Measurements from ENCODE around the gene MIER2.

The MIER2 gene

GRCh38 chr19:306151-306900 lies 38.3 kb downstream of the MIER2 start:
- no peak for DNase-seq

GRCh38 chr19:305240-306150 lies 39.1 kb downstream of the MIER2 start:
- DNase-seq: no peak

DNA sequence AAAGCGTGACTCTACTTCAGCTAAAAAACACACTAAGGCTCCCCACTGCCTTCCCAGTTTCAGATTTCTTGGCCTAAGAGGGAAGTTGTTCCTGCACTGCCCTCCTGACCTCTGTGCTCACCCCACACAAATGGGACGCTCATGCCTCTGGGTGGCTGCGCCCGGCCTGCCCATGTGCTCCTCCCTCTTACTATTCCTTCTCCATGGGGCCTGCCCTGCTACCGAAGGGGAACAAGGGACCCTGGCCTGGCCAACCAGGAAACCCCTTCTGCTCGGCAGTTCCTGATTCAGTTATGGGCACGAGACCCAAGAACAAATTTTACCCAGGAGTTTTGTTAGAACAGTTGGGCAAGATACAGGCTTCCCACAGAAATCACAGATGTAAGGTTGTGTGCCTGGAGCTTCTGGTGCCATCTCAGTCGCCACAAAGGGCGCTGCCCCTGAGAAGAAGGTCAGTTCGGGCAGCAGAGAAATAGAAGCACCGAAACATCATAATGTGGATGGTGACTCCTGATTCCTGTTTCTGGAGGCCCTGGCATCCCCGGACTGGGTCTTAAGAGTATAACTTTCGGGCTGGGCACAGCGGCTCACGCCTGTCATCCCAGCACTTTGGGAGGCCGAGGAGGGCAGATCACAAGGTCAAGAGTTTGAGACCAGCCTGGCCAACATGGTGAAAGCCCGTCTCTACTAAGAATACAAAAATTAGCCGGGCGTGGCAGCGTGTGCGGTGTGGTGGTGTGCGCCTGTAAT lies 47.9 kb downstream of the MIER2 start:
- DNase-seq: no peak

GRCh38 chr19:295687-296370 lies 48.8 kb downstream of the MIER2 start:
- DNase-seq: no peak

DNA sequence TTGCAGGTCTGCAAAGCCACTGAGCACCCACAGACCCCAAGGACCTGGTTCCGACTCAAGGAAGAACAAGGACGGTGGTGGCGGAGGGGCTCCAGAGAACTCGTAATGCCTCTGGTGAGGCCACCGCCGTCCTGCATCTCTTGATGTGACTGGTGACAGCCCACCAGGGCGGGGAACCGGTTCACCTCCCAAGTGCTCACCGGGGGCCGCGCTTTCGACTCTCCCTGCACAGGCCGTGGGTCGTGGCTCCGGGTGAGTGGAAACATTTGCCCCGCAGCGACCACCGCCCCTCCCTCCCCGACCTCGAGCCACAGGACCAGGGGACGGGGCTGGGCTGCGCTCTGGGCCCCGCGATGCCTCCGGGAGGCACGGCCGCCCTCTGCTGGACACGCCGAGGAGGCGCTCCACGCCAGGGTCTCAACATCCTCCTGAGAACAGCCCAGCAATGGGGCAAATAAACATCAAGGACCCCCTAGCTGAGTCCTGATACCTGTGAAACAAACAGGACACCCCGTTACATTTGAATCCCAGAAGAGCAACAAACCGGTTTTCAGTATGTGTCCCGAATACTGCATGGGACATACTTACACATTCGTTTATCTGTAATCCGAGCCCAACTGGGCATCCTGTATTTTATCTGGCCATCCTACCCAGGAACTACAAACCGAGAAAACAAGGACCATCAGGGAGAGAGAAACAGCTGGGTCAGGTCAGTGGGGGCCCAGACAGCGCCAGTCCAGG lies 49.5 kb downstream of the MIER2 start:
- peak; percentile 66 for DNase-seq

DNA sequence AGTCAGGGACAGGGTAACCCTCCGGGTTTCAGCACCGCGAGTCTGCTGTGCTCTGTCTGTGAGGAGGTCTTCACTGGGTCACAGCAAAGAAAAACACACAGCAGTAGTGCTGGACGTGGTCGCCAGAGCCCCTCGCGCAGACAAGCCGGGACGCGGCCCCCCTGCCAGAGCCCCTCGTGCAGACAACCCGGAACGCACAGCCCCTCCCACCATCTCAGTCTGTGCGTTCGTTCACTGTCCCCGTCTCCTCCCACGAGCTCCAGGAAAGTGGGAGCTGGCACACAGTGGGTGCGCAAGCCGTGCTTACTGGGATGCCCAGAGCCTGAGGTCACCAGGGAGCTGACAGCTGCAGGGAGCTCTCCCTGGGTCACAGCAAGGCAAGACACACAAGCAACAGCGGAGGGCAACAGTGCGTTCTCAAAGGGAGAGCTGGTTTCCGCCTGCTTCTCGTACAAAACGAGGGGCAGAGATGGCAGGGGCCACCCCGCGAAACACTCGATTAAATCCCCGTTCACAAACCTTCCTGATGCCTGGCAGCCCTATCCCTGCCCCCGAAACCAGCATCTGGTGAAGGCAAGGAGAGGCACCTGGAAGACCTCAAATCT lies 50.2 kb downstream of the MIER2 start:
- no peak for DNase-seq

DNA sequence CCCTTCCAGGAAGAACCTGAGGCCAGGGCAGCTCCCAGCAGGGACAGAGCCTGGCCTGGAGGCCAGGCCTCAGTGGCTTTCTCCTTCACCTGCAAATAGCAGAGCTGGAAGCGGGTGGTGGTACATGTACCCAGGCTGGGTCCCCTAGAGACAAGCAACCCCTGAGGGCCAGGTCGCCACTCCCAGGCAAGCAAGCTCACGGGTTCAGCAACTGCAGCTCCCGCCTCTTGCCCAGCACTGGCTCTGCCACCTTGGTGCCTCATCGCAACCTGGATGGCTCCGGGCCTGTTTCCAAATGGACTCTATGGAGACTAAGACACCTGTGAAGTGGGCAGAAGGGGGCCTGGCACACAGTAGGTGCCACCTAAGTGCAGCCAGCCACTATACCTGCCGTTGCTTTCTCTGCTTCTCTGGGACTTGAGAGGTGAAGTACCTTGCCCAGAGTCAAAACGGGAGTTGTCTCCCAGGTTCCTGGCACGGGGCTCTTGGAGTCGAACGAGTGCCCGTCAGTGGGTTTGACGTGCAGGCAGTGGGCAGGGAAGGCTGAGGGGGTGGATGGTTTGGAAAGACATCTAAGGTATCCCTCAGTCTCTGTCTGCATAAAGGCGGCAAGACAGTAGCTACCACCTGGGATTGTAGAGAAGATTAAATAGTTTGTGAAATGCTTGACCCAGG lies 51.0 kb downstream of the MIER2 start:
- DNase-seq: no peak

DNA sequence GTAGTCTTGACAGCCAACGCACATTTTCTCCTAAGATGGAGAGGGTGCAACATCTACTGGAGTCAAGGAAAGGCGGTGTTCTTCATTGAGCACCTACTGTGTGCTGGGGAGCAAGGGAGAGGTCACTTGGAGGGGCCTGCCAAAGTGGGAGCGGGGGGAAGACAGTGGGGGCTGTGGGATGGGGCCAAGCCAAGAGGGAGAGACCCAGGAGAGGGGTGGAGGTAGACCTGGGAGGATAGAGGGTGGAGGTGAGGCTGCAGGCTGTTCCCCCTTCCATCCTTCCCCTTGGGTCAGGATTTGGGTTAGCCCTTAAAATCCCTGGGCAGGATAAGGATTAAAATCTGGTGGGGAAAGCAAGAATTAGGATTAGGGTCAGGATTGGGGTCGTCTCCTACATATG lies 51.6 kb downstream of the MIER2 start:
- DNase-seq: no peak

- DNase-seq: no peak
Observed at GRCh38 chr19:292281-292884, 52.2 kb downstream of the MIER2 start.

DNA sequence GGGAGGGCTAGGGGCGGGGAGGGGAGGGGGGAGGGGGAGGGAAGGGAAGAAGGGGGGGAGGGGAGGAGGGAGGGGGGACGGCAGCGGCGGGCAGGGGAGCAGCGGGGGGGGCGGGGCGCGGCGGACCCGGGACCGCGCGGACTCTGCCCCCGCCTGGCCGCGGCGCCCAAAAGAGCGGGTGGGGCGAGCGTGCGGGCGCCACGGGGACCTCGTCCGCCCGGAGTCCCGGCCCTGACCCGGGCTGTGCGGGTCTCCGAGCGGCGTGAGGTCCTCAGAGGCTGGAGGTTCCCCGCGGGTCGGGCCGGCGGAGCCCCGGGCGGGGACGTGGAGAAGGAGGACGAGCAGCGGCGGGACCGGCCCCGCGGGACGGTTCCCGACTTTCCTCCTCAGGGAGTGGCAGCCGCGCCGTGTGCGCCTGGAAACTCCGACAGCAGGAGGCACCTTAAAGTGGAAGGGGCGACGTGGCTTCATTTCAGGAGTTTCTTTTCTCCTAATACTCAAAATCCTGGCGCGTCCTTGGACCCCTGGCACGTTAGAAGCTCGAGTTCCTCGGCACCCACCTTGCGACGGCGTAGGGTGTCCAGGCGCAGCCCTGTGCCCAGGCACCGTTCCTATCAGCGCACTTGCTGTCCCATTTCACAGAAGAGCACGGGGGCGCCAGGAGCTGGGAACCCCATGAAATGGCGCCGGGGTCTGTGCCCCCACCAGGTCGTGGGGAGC lies 52.9 kb downstream of the MIER2 start:
- DNase-seq: no peak

DNA sequence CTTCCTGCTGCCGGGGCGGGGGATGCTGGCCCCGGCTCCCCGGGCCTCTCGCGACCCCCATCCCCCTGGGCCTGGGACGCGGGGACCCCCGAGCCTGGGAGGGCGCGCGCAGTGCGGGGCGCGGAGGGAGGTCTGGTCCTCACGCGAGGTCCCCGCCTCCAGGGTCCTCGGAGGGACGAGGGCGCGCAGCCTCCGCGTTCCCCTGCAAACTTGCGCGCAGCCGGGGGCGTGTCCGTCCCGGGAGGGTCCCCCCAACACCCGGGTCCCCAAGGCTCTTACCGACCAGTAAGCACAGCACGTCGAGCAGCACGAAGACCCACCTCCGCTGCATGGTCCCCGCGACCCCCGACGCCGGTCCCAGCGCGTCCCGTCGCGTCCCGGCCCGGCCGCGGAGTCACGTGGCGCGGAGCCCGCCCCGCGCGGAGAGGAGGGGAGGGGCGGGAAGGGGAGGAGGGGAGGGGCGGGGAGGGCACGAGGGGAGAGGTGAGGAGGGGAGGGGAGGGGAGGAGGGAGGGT lies 53.5 kb downstream of the MIER2 start, which contains the start of gene PLPP2:
Gene PLPP2, minus strand, starts transcription at position 398 of the 516 bp plus-strand sequence. Its CDS starts 67 bp downstream, at position 331.
- no peak for DNase-seq

DNA sequence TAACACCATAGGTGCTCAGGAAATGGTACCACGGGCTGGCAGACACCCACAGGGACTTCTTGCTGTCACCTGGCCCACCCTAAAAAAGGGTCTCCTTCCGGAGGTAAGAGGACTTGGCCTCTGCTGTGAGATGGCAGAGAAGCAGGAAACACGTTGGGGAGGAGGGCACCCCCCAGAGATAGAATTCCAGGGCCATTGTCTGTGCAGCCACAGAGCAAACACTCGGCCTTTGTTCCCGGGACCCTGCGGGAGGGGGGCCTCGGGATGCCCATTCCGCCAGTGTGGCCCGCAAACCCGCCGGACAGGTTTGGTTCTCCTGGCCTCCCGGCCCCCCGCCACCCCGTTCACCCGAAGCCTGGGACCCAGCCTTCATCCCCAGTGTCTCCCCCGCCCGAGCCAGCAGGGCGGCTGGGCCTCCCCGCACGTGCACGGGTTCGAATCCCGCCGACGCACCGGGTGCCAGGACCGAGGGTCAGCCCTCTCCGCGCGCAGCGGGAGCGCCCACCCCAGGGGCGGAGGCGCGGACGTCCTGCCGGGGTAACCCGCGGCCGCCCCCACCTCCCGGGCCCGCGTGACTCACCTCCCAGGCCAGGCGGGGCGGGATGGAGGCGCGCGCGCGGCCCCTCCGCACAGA lies 54.1 kb downstream of the MIER2 start:
- peak; percentile 21 for DNase-seq

DNA sequence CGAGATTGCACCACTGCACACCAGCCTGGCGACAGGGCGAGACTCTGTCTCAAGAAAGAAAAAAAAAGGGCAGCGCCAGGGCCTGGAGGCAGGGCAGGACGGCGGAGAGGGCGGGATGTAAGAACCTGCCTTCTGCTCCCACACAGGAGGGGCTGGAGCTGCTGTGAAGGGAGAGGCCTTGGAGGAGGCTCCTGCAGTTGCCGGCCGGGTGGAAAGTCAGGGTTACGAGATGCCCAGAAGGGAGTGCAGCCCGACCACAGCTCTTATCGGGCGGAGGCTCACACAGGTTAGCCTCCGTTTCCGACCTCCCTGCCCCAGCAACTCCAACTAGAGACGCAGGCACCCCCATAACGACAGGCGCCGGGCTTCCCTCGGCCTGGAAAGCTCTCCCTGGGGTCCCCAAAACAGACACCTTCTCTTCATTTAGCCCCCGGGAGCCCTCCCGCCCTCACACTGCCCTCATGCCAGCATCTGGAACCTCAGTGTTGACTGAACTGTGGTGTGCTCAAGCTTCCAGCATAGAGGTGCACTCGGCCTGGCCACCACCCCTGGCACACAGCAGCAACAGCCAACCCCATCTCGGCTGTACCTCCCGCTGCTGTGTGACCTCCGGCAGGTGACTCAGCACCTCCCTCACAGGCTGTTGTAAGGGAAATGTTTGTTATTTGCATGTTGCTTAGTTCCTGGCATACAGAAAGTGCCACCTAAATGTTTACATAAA lies 54.8 kb downstream of the MIER2 start:
- DNase-seq: peak; percentile 56

- no peak for DNase-seq
Observed at GRCh38 chr19:288911-289310, 55.7 kb downstream of the MIER2 start.

GRCh38 chr19:287381-287871 lies 57.2 kb downstream of the MIER2 start:
- DNase-seq: no peak

DNA sequence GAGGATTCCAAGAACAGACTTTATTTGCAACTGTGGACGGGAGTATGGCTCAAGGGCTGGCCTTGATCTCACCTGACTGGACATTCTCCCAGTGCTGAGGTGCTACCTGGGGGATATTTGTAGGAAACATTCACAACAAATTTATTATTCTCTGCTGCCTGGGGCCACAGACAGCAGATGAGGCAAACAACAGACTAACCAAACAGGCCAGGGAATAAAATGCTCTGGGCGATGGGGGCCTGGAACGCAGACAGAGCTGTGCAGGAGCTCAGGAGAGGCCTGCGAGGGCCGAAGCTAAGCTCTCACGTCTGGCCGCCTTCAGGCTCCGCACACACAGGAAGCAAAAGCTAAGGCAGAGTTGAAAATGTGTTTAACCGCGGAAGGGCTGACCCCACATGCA lies 61.2 kb downstream of the MIER2 start:
- DNase-seq: no peak

GRCh38 chr19:282501-282900 lies 62.1 kb downstream of the MIER2 start:
- DNase-seq: no peak

DNA sequence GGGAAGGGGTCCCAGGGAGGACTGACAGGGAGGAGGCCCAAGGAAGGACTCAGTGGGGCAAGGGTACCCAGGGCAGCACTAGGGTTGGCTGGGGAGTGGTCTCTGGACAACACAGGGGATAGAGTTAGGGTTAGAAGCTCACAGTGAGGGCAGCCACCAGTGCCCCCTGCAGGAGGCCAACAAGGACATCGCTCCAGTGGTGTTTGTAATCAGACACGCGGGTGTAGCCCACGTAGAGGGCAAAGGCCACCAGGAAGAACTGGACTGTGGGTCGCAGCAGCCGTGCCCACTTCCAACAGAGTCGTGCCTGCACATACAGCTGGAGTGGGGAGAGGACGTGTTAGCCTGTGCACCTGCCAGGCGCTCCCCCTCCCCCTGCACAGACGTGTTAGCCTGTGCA lies 62.6 kb downstream of the MIER2 start:
- no peak for DNase-seq
